ENCODE data around the gene RIGI. TPM values are rescaled to one million over a fixed set of nuclear protein-coding genes. Genes with fewer than 3 reads are reported as not detected.

Gene RIGI
- total RNA-seq = 6.5 TPM in 2 replicates

DNA sequence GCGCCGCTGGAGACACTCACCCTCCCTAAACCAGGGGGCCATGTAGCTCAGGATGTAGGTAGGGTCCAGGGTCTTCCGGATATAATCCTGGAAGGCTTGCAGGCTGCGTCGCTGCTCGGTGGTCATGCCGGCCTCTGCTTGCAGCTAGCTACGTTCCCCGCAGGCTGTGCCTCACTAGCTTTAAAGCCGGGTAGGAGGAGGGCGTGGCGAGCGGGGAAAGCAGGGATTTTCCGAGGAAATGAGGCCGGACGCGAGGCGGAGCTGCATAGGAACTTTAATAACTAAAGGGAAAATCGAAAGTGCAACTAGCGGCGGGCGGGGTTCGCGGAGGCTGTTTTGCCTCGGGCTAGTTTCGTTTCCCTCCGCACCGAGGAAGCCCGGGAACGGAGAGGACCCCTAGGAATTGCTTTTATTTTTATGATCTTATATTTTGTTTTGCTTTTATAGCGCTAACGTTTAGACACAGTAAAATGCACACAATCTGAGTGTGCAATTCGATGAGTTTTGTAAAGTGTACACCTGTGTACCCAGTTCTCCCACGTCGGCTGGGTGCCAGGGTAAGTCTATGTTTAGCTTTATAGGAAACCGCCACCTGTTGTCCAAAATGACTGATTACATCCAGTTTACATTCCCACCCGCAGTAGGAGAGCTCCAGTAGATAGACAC lies at the start of gene RIGI:
RIGI (minus strand) TSS at position 156 of the 666 bp plus-strand sequence; CDS start at position 126, 30 bp downstream.

DNA sequence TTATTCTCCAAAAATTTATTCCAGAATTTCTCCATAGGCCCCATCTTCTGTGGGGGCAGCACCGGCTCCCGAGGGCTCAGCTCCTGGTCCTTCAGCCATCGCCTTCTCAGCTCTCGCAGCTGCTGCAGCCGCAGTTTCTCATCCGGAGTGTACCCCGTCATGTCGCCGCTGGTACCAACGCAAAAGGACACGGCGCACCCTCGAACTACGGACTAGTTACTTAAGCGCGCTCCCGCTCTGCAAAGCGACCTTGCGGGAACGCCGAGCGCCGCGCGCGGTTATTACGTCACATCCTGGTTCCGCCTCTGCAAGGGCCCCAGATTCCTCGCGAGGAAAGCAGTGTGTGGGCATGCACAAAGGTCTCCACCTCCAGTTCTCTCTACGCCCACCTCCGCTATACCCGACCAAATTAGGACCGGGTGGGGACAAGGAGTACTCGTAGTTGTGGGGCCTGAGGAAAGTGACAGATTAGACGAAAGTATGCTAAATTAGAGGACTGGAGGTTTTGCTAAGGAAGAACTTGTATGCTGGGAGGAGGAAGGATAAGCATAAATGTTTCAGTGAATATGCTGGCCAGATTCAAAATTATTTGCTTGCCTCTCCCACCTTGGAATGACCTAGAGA lies 47.0 kb upstream of the RIGI start, which contains the start of gene NDUFB6:
NDUFB6 (minus strand) TSS at position 260 of the 624 bp plus-strand sequence; CDS start at position 161, 99 bp downstream.

DNA sequence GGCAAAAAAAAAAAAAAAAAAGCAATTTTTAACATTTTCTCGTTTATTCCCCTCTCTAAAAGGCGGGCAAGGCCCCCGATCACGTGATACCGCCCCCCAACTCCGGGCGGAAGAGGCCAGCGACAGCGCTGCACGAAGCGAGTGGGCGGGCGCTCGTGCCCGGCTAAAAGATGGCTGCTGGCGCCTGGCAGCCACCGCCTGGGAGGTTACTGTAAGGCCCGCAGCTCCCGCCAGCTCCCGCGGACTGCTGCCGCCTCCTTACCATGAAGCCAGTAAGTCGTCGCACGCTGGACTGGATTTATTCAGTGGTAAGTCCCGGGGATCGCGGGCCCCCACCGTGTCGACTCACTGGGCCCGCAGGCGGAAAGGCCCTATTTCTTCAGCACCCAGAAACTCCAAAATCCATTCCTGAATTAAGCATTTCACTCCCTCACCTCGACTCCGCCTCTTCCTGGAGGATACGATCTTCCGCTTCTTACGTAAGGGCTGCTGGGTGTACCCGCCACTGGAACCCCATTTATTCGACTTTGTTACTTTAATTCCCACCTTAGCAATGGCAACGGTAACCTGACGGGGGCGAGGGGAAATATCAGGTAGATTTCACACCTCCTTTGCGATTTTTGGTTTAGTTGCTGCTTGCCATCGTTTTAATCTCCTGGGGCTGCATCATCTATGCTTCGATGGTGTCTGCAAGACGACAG lies 26.3 kb upstream of the RIGI start, which contains the start of the genes SMIM27 and TOPORS:
SMIM27 (plus strand) TSS at position 156 of the 701 bp plus-strand sequence; CDS start at position 264, 108 bp downstream.
TOPORS (minus strand) TSS at position 415 of the 701 bp plus-strand sequence; CDS start at position 265, 150 bp downstream.

Other genes with a start within 250 kb of the RIGI start
- gene ACO1, start 141.6 kb downstream of the RIGI start, total RNA-seq = 13.3 and 41.6 TPM in 2 replicates
- gene SMIM27, start 26.1 kb upstream of the RIGI start, total RNA-seq = 1.4 and 1.6 TPM in 2 replicates
- 42.6 and 55.4 TPM in 2 replicates for gene TOPORS, start 26.4 kb upstream of the RIGI start, total RNA-seq
- 14.3 and 14.7 TPM in 2 replicates for gene NDUFB6, start 47.0 kb upstream of the RIGI start, total RNA-seq
- under 0.01 TPM in 2 replicates for gene TAF1L, start 109.5 kb upstream of the RIGI start, total RNA-seq

Data from nasal cavity respiratory epithelium epithelial cell of viscerocranial mucosa (primary cell).